ENCODE results near the gene C16orf78. TPM values are rescaled to one million over a fixed set of nuclear protein-coding genes. Genes with fewer than 3 reads are reported as not detected.

The C16orf78 gene
- total and polyA plus RNA-seq, 2 of the 8 experiments (the other 6 are each of a cell fraction or from before 2014, with no cell fraction given): not detected

DNA sequence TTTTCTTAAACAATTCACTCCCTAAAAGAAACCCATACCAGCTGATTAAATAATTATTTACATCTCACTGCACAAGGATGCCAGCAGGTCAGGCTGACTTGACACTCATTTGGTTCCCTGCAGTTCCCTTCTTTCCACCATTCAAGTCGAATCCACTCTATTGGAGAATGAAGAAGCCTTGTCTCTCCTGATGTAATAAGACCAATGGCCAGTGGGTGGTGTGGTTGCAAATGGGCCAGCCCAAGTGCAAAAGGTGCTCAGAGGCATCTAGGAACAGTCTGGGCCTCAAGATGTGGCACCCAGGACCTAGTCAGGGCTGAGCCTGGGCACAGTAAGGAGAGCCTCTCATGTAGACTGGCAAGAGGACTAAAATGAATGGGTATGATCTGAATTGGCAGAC lies 9.3 kb downstream of the C16orf78 start (continued):
- peak; percentile 39 to 58 for TF ChIP-seq RAD21 (IDR thresholded peaks at IDR 0.05 in 1 of 2, conservative IDR thresholded peaks at IDR 0.05 in 1 of 2; ENCODE audit: low read depth in 2 of 2, low read length in 2 of 2)
- no peak for TF ChIP-seq NRF1 (IDR thresholded peaks at IDR 0.05; ENCODE audit: low read depth, low read length)
- TF ChIP-seq SIX5 (IDR thresholded peaks at IDR 0.05; ENCODE audit: low read depth, low read length): no peak
